Stimulated activated CD4-positive, alpha-beta T cell treated with anti-CD3 and anti-CD28 coated beads, Interleukin-12 subunit alpha, Interleukin-12 subunit beta, amount 100 ng/mL, for 24 hours (primary cell): Measurements from ENCODE around the gene PLXNA2.

Experiments used
- DNase-seq, 2 experiments: peaks; one replicate each; pipeline ENCODE4 v3.0.0-alpha.2; 2020; ENCODE audit warnings: low read depth in 2 of 2

Gene PLXNA2

DNA sequence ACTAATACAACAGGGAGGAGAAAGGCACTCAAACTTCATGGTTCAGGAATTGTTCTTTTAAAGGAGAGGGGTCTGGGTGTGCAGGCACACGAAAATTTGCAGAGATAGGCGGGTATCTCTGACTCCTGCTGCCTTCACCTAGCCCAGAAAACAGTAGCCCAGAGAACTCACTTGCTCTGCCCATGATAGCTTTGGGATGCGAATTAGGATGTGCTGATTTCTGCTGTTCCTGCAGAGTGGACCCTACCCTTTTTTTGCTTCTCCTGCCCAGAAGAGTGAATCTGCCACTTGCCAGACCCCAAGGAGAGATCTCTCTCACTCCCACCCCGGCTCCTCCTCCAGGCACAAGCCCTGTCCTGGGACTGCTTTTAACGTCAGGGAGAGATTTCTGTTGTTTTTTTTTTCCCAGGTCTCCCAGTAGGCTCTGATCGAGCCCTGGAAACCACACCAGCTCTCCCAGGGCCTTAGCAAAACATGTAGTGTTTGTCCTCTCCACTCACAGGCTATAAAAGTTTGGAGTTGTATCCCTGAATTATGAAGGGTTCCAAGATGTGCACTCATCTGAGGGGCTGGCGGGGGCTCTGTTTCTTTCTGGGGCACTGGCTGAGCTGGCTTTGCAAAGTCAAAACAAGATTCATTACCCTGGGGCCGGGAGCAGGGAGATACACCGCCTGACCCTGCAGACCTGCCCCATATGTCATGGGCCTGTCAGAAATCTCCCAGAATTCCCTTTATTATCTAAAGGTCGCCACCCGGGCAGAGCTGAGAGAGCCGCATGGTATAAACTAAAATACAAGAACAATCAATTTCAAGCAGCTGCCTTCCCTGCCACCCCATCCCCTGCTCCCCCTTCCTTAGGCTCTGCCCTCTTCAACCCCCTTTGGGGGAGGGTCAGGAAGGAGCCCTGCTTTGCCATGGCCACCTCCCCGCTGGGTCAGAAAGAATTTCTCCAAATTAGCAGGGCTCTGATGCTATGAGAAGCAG lies 17.9 kb downstream of the PLXNA2 start:
- no peak for DNase-seq

DNA sequence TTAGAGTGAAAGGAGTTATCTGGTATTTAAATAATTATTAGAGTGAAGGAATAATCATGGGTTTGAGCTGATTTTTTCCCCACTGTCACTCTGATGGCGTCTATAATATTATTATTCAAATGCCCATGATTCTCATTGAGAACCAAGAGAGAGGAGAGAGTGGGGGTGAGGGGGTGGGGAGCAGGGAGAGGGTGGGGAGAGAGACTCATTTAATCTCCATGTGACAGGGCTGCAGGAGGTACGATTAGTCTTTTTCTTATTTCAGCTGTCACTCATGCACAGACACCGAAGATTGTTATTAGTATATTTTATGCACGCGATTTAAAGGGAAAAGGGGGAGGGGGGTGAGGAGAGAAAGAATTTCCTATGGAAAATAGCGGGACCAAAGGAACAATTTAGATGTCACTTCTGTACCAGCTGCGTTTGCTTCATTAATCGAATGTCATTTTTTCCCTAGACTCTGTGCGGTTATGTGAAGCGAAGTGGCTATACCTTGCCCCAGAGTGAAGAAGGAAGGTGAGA lies 19.9 kb downstream of the PLXNA2 start:
- DNase-seq, result no peak

DNA sequence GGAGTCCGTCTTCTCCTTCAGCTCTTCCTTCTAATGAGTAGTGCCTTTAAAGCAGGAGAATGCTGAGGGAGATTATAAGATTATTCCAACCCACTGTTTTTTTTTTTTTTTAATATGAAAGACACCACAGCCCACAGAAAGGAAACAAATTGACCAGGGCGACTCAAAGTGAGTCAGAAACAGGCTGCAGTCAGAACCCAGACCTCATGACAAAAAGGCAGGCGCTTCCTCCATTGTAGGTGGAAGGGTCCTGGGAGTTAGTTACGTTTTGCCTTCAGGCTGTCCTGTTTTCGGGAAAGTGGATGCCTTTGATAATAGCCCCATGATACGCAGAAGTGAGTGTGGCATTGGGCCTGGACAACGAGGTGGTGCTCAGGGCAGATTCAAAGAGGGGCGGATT lies 21.0 kb downstream of the PLXNA2 start:
- no peak for DNase-seq

DNA sequence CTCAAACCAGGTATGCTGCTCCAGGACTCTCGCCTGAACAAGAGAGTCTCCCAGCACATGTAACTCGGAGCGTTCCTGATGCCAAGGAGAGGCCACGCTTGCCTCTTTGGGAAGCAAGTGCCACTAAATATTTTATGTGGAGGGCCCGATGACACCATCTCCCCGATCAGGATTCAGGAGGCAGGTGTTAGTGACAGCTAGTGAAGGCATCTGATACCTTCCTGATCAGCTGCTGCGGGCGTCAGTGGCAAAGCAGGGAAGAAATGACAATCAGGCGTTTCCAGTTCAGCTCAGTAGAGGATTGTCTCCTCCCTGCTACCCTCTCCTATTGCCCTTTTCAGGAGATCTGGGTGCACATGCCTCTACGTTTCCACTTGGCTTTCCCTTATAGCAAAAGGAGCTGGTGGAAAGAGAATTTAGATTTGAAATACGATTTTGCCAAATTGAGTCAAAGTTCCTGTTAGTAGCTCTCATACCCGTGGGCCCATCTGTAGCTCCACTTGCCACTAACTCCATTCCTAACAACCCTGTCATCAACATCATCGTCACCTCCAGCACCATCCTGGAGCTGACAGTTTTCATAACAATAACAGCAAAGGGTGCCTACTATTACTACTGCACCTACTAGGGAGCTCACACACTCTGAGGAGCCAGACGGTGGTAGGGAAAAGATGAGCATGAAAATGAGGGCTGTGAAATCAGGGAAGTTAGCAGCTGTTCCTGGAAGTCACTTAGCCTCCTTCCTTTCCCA lies 21.6 kb downstream of the PLXNA2 start:
- DNase-seq, result no peak

DNA sequence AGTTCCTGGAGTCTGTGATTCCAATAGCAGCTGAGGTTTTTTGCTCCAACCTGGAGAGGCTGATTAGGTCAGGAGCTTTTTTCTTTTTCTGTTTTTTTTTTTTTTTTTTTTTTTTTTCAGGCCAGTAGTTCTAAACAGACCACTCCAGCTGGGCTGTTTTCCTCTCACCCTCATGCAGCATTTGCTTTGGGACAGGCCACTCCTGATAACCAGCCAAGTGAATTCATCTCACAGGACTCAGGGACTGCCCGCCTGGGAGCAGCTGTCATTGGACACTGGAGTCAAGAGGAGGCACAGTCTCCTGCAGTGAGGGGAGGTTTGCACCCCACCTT lies 22.9 kb downstream of the PLXNA2 start:
- no peak for DNase-seq

DNA sequence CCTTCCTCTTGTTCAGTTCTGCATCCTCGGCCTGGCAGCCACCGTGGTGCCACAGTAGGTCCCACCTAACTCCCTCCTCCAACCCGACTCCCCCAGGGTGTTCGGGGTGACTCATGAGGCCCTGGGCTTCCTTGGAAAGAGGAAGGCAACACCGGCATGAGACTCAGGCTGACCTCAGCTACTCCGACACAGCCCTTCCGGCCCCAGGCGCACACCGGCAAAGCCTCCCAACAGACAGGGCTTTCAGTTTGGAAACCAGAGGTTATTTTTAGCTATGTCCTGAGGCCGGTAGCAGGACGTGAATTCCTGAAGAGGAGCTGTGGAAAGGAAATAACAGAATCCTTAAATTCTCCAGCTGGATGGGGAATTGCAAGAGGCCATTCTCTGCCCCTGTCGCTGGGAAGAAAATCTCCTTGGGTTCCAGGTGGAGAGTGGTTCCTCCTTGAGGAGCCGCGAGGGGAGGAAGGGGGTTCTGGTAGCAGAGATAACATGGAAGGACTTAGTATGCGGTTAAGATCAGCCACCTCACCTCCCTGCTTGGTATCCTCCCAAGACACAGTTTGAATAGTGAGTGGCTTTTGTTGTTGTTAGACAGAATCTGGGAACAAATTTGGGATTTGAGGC lies 24.4 kb downstream of the PLXNA2 start:
- DNase-seq, result no peak

DNA sequence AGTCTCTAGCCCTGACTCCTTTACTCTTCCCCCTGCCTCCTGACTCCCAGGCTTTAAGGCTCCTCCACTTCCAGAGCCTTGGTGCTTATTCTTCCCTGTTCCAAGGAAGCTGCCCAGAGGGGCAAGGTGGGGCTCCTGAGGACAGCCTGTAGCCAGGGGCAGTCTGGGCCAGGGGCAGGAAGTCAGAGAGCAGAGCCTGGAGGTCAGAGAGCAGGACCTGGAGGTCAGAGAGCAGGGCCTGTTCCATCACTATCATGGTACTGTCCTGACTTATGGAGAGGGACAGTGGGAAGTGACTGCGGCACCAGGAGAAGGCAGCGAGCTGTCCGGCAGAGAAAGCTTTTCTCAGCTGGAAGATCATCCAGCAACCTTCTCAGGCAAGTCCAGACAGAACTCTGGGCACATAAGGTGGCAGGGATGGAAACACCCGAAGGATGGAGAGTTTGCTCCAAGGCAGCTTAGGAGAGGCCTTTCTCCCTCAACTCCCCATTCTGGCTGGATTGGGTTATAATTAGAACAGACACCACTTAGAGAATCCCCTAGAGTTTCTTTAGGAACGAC lies 25.0 kb downstream of the PLXNA2 start:
- no peak for DNase-seq

DNA sequence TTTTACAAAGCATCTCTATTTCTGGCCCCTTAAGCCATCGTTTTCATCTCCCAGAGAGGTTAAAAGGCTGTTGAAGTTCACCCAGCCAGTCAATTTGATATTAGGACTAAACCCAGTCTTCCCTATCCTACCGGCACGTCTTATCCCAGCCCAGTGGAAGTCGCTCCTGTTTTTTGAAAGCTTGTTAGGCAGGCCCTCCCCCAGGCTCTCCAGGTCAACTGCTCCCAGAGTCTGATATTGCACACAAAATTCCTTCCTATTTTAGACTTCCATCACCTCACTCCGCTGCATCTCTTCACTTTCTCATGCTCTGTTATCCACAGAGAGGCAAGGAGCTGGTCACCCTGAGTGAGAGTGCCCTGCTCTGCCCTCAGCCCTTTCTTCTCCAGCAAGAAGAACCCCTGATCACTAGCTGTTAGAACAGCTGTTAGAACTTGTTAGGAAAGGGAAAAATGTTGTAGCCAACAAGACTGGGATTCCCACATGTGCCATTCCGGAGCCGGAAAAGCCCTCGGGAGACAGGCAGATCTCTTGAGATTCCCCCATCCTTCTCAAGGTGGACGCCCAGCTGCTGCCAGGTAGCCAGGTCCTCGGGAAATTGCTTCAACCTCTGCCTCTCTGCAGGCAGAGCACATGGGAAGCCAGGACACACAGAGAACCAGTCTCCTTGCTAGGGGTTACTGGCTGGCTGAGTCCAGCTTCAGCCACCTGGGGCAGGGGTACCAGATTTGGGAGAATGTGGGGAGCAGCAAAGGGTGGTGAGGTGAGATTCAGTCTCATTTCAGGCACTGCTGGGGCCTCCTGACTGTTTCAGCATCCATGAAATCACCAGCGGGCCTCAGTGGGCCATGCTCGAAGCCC lies 25.7 kb downstream of the PLXNA2 start:
- no peak for DNase-seq

DNA sequence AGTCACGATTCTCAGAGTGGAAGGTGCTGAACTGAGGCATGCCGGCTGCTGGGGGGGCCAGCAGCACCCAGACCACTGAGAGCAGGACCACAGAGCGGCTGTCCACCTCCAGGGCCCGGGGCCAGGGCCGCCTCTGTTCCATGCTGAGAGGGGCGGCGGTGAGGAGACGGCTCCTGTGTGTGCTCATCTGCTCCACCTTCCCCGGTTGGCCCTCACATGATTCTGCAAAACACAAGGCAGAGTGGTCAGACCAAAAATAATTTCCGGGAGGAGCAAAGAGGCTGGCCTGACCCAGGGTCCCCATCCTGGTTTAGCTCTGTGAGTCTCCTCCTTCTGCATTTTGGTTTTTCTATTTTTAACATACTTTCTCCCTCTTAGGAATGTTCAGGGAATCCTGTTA lies 26.4 kb downstream of the PLXNA2 start:
- no peak for DNase-seq

DNA sequence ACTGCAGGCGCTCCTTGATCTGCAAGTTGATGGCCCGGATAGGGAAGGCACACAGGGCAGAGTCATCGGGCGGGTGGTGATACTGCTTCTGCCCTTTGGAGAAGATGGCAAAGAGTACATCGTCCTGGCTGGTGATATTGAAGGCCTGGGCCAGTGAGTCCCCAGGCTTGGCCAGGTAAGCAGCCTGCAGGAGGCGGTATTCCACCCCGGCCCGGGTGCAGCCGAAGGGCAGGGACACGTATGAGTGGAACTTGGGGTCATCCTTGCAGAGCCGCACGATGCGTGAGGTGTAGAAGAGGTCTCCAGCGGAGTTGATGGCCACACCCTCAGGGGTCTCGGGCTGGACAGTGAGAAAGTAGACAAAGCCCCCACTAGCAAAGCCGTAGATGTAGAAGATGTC lies 27.4 kb downstream of the PLXNA2 start:
- no peak for DNase-seq

DNA sequence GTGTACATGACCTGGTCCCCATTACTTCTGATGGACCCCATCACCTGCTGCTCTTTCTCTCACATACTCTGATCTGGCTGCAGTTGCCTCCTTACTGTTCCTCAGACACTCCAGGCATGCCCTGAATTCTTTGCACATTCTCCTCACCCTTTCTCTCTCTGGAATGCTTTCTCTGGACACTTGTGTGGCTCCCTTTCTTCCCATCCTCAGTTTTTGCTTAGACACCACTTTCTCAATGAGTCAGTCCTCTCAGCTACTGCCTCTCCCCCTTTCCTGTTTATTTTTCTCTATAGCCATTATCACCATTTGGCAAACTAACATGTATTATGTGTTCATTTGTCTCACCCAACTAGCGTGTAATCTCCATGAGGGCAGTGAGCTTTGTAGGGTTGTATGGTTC lies 28.1 kb downstream of the PLXNA2 start:
- DNase-seq, result no peak

DNA sequence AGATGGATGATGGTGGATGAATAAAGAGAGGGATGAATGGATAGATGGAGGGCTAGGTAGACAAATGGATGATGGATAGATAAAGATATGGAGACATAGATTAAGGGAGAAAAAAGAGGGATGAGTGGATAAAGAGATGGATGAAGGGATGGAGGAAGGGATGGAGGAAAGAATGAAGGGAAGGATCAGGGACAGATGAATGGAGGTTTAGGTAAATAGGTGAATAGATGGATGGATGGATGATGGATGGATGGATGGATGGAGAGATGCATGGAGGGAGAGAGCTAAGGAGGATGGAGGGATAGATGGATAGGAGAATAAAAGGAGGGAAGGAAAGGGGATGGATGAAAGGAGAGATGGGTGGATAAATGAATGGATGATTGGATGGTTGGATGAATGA lies 28.8 kb downstream of the PLXNA2 start:
- DNase-seq, result no peak

DNA sequence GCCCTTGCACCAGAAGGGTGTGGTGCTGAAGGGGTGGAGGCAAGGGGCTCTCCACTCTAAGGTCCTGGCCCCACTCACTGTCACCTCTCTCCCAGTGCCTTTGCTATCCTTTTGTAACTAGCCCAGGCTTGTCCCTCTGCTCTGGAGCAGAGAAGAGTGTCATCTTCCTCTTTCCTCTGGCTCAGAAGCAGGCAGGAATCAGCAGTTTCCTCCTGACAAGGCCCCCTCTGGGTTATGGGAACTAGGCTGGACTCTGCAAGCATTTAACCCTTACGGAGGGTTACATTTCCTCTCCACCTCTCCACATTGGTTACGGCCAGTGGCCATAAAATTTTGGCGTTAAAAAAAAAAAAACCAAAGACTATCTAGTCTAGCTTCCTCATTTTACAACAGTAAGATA lies 30.4 kb downstream of the PLXNA2 start:
- DNase-seq, result no peak

DNA sequence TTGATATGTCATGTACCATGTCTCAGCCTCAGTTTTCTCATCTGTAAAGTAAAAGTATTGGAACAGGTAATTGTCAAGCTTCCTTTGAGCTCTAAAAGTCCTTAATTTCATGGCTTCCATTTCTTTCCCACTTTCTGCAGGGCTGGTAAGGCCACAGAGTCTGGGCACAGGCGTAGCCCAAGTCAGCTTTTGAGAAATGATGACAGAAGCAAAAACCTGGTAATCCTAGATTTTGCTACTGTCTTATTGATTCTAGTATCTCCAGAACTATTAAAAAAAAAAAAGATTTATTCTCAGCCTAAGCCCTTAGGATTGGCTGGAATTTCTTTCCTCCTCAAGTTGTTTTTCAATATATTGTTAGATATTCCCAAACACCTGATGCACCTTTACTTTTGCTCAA lies 31.3 kb downstream of the PLXNA2 start:
- no peak for DNase-seq

DNA sequence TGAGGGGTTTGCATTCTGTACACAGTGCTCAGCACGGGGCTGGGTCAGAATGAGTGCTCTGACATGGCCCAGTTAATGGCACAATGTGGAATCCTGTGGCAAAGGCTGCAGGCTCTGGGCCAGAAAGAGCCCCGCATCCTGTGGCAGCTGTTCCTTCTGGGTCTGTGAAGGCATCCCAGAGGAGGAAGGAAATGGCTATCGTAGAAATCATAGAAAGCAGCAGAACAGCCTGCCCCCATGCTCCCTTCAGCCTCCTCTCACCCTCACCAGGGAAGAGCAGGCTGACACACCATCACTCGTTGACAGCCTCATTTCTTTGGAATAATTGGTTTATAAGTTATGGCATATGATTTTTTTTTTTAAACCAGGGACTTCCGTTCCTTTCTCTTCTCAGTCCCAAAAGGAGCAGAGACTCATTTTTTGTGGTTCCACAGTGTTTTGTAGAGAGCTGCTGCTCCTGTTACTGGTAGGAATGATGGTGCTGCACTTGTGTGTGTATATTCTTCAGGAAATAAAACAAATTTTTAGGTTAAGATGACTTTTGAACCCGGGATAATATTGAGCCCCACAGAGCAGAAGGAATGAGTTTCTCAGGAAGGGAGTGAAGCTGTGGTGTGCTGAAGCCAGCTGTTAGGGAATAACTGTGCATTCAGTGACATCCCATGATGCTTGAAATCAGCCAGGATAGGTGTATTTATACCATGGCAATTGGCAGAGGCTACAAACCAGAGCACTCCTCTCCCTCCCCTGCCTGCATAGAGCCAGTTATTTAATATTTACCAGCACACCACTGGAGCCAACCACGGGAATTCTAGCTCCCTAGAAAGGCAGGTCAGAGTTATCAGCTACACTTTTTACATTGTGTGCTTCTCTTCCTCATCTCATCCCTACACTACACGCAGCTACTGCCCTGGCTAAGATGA lies 32.0 kb downstream of the PLXNA2 start:
- DNase-seq, result no peak

DNA sequence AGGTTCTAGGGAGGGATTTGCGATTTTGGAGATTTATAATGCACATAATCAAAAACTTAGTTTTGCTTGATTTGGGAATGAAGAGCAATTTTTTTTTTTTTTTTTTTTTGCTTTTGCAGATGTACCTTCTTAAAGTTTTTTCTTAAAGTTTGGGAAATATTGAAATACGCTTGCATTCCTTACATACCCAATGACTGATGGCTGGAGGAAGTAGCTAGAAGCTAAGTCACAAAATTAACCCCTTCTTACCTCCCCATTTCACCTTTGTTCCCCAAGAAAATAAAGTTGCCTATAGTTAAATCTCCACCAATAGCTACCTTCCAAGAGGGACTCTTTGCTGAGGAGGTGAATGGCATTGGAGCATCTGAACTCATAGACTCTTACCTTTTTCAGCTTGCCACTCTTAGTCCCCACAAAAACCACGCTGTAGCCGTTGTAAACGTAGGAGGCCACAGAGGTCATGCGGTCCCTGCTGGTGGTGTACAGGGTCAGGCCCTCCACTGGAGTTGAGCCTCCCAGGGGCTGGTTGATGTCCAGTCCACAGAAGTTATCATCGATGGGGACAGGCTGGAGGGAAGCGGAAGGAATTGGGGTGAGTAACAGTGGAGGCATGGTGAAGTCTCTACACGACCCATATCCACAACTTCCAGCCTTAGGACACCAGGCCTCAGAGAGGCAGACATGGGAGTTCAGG lies 34.1 kb downstream of the PLXNA2 start:
- DNase-seq, result no peak

DNA sequence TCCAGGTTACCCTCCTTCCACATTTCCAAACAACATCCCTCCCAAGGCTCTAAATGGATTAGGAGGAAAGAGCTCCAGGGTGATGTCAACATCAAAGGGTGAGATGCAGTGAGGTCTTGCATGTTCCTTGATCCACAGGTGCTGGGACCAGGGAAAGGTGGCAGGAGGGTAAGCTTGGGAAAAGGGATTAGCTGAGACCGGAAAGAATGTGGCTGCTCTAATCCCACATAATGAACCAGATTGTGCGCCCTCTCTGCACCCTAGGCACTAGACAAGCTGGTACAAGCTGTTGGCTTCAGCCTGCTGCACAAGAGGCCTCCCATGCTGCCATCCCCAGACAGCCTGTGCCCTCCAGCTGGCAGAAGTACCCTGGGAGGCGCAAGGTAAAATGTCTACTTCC lies 34.9 kb downstream of the PLXNA2 start:
- DNase-seq, result no peak

DNA sequence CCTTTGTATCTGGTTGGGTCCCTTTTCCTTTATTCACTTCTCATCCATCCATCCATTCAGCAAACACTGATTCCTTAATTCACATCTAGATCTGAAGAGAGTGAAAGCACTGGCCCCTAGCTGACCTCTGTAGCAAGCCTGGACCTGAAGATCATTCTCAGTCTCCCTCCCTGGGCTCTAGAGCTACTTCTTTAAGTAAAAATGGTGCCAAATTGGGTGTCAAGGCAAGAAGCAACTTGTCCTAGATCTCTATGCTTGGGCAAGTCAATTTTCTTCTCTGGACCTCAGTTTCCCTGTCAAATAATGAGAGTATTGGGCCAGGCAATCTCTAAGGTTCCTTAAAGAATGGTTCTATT lies 36.1 kb downstream of the PLXNA2 start:
- no peak for DNase-seq

DNA sequence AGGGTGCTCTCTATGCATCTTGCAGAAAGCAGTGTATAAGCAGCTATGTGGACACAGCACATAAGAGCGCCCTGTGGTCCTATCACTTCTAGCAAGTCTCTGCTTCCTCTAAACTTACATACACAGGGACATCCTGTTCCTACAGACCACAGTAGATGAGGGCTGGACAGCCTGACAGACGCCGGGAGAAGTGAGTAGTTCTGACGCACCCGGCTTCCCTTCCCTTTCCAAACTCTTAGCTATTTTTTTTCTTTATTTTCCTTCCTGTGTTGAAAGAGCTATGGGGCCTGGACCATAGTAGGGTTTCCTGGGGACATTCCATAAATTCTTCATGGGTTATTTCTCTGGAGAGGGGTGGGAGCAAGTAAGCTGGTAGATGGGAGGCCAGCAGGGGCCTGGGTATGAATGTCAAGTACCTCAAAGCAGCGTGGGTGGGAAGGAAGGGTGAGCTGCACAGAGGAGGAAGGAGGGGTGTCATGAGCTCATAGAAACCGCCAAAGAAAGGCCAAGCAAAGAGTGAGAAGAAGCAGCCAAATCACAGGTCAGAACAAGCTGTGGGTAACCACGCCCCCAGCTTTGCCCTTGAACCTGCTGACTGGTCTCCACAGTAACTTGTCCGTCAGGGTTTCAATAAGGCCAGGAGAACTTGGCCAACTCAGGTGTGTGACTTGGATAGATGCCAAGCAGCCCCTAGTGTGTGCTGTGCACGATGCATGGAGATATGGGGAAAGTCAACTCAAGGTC lies 36.6 kb downstream of the PLXNA2 start:
- no peak for DNase-seq
